GM23248 (cell line): Measurements from ENCODE around the gene CDK14. TPM values are rescaled to one million over a fixed set of nuclear protein-coding genes. Genes with fewer than 3 reads are reported as not detected.
A peak's percentile ranks its signal among the peaks of the same experiment; 100 is the strongest.
"Not testable (repeated sequence)": the region's sequence is repeated elsewhere in the genome, so short reads cannot be mapped to it uniquely, and the experiment has no call there.

Source experiments
- DNase-seq: peaks from one replicate; pipeline ENCODE4 v3.0.0-alpha.2; 2015
- H2AFZ ChIP-seq: fragments of 200-600 bp; sonication (generic); 2 replicates; pipeline ENCODE4 v1.6.1; 2016; ENCODE audit warnings: antibody characterized with exemption
- H3F3A ChIP-seq: fragments of 200-600 bp; sonication (generic); 2 replicates; pipeline ENCODE4 v1.6.1; 2016; ENCODE audit warnings: mild to moderate bottlenecking, antibody characterized with exemption, mixed run types; ENCODE audit not compliant: insufficient read depth
- H3K27ac ChIP-seq: fragments of 200-600 bp; sonication (generic); 2 replicates; pipeline ENCODE4 v1.5.1; 2016; ENCODE audit warnings: mild to moderate bottlenecking
- H3K27me3 ChIP-seq: fragments of 200-600 bp; sonication (generic); replicated peaks from 2 replicates; pipeline ENCODE4 v1.6.1; 2016; ENCODE audit warnings: mild to moderate bottlenecking; ENCODE audit not compliant: insufficient read depth
- H3K36me3 ChIP-seq: fragments of 200-600 bp; sonication (generic); 2 replicates; pipeline ENCODE4 v1.6.1; 2016; ENCODE audit warnings: low read depth, mild to moderate bottlenecking
- H3K4me1 ChIP-seq: fragments of 200-600 bp; sonication (generic); 2 replicates; pipeline ENCODE4 v1.6.1; 2016; ENCODE audit warnings: mild to moderate bottlenecking; ENCODE audit not compliant: insufficient read depth
- H3K4me2 ChIP-seq: fragments of 200-600 bp; sonication (generic); one replicate; pipeline ENCODE4 v1.6.1; 2016; ENCODE audit warnings: mild to moderate bottlenecking; ENCODE audit not compliant: unreplicated experiment
- H3K4me3 ChIP-seq: fragments of 200-600 bp; sonication (generic); 2 replicates; pipeline ENCODE4 v1.5.1; 2016; ENCODE audit warnings: mild to moderate bottlenecking
- H3K79me2 ChIP-seq: fragments of 200-600 bp; sonication (generic); 2 replicates; pipeline ENCODE4 v1.6.1; 2016; ENCODE audit warnings: mild to moderate bottlenecking; ENCODE audit not compliant: insufficient read depth
- H3K9ac ChIP-seq: fragments of 200-600 bp; sonication (generic); 2 replicates; pipeline ENCODE4 v1.6.1; 2016; ENCODE audit warnings: mild to moderate bottlenecking
- H3K9me2 ChIP-seq: fragments of 200-600 bp; sonication (generic); 2 replicates; pipeline ENCODE4 v1.6.1; 2016; ENCODE audit warnings: mixed run types, mild to moderate bottlenecking, moderate library complexity; ENCODE audit not compliant: insufficient read depth
- H3K9me3 ChIP-seq: fragments of 200-600 bp; sonication (generic); one replicate; pipeline ENCODE4 v1.6.1; 2017; ENCODE audit warnings: low read depth
- H4K20me1 ChIP-seq: fragments of 200-600 bp; sonication (generic); 2 replicates; pipeline ENCODE4 v1.6.0; 2016; ENCODE audit not compliant: insufficient read depth
- EZH2 ChIP-seq: fragments of 200-600 bp; sonication (generic); IDR thresholded peaks from 2 replicates; pipeline ENCODE4 v1.6.1; 2018; ENCODE audit warnings: antibody characterized with exemption, mild to moderate bottlenecking; ENCODE audit not compliant: insufficient read depth, poor library complexity, severe bottlenecking
- EZH2phosphoT487 ChIP-seq: fragments of 200-600 bp; sonication (generic); IDR thresholded peaks from 2 replicates; pipeline ENCODE4 v1.6.1; 2018; ENCODE audit warnings: antibody characterized with exemption, moderate library complexity, mild to moderate bottlenecking, low read depth; ENCODE audit not compliant: insufficient read depth
- WGBS, 2 experiments: methylation state at CpG; one replicate each; pipeline ENCODE4 v1.1.6; 2015 to 2017; ENCODE audit warnings: low lambda C conversion rate in 2 of 2, low coverage in 1 of 2; ENCODE audit errors: missing lambda C conversion rate in 2 of 2; 5-methylcytosine and 5-hydroxymethylcytosine counted together
- in situ Hi-C: fragments of 300-500 bp; cut with MboI; formaldehyde crosslinking; loops from 2 replicates; pipeline ENCODE4 v1.15.0; 2020
- polyA plus RNA-seq: library from polyadenylated mRNA; unstranded; fragments of >200 nt; fragmentation: Nextera tagmentation; extraction: Ambion mirVana; gene quantifications from 2 replicates; pipeline ENCODE4 v1.2.1, GENCODE V29; 2016
- total RNA-seq: library from RNA; depleted of rRNA; stranded (reverse); fragments of >200 nt; shearing (Covaris generic); gene quantifications from 2 replicates; pipeline ENCODE4 v1.2.3, GENCODE V29; 2014

The CDK14 gene
- total and polyA plus RNA-seq, 2 experiments from 2014 or later, result 19.9 to 21.2 TPM

DNA sequence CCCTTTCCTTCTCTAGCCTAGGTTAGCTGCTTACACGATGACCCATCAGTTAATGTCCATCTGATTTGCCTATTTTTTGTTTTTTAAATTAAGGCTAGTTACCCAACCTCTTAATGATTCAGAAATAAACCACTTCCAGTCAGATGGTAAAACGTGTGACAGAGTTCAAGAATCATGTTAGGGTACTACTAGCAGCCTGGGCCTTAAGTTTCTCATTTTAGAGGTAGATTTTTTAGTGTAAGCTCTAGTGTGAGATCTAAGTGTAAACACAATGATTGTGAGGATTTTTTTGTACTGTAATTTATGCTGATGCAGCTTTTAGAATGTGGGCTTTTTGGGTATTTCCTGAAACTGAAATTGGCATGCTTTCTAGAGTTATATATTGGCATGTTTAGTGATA lies 130.0 kb downstream of the CDK14 start:
- peak; percentile 73 for DNase-seq
- Histone ChIP-seq H3F3A (peaks cover 44% of the 10 kb centered on the region), H3K4me1 (peaks cover 56% of the 10 kb centered on the region), H3K36me3 (no peaks in the 10 kb centered on the region; the same call in none of the 2 replicates), H3K4me3 (peak overlapping the region; percentile 25), H3K9me3 (no peaks in the 10 kb centered on the region), H3K79me2 (peaks cover 81% of the 10 kb centered on the region), H3K9me2 (no peaks in the 10 kb centered on the region), H3K27ac (peak overlapping the region; percentile 71), H3K9ac (peak overlapping the region; percentile 31), H4K20me1 (no peaks in the 10 kb centered on the region), H3K27me3 (no peaks in the 10 kb centered on the region), H3K4me2 (peak overlapping the region; percentile 63), H2AFZ (peak overlapping the region; percentile 16; the same call in 1 of the 2 replicates)
- in situ Hi-C loops, result no loop called here
- TF ChIP-seq EZH2phosphoT487 (no peak), EZH2 (no peak)
- WGBS, 2 experiments, result 2% methylated on average over 2 of the region's 2 CpGs

DNA sequence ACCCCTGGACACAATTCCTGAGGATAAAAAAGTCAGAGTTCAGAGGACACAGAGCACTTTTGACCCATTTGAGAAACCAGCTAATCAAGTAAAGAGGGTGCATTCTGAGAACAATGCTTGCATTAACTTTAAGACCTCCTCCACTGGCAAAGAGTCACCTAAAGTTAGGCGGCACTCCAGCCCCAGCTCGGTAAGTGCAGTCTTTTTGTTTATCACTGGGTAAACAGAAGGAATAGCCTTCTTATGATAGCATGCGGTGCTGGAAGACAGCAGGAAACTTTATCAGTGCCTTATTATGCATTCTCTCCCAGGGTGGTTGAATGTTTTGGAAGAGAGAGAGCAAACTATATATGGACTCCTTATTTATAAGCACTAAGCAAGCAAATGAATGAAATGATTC lies 130.5 kb downstream of the CDK14 start:
- H3K36me3 ChIP-seq, result no peaks in the 10 kb centered on the region; the same call in none of the 2 replicates
- H3K4me3 ChIP-seq, result peak overlapping the region; percentile 25
- peak; percentile 52 for DNase-seq
- 45 to 47% methylated on average over 3 of the region's 3 CpGs for WGBS, 2 experiments
- H4K20me1 ChIP-seq, result no peaks in the 10 kb centered on the region
- peak overlapping the region; percentile 71 for H3K27ac ChIP-seq
- H3K4me2 ChIP-seq, result peak overlapping the region; percentile 63
- H3K27me3 ChIP-seq, result no peaks in the 10 kb centered on the region
- no peaks in the 10 kb centered on the region for H3K9me2 ChIP-seq
- peaks cover 51% of the 10 kb centered on the region for H3K4me1 ChIP-seq
- TF ChIP-seq EZH2, result no peak
- TF ChIP-seq EZH2phosphoT487, result no peak
- H2AFZ ChIP-seq, result 0 out of 2 replicates have a peak overlapping the region, but pooled peaks have one; percentile 16
- peak overlapping the region; percentile 31; the same call in 1 of the 2 replicates for H3K9ac ChIP-seq
- peaks cover 39% of the 10 kb centered on the region for H3F3A ChIP-seq
- H3K79me2 ChIP-seq, result peaks cover 84% of the 10 kb centered on the region
- H3K9me3 ChIP-seq, result no peaks in the 10 kb centered on the region
- in situ Hi-C loops, result no loop called here

DNA sequence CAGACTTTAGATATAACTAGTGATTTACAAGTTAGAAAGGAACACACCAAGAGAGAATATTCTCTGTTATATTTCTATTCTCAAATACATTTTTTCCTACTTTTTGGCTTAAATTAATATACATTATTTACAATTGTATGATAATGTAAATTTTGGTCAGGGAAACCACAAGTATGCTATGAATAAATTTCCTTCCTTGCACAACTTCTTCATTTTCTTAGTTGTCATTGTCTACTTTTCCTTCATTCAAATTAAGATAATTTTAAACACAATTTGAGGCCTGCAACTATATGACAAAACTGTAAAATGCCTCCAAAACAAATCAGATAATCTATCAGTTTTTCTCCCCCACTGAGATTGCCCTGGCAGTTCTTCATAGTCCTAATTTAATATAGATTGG lies 131.3 kb downstream of the CDK14 start:
- H3K27me3 ChIP-seq, result no peaks in the 10 kb centered on the region
- in situ Hi-C loops, result no loop called here
- peaks cover 47% of the 10 kb centered on the region for H3K4me1 ChIP-seq
- H4K20me1 ChIP-seq, result no peaks in the 10 kb centered on the region
- TF ChIP-seq EZH2, result no peak
- TF ChIP-seq EZH2phosphoT487, result no peak
- H3K4me2 ChIP-seq, result peak overlapping the region; percentile 35
- H2AFZ ChIP-seq, result no peak overlapping the region
- H3F3A ChIP-seq, result peaks cover 37% of the 10 kb centered on the region
- no peak overlapping the region for H3K9ac ChIP-seq
- H3K9me3 ChIP-seq, result no peaks in the 10 kb centered on the region
- peaks cover 84% of the 10 kb centered on the region for H3K79me2 ChIP-seq
- H3K27ac ChIP-seq, result peak overlapping the region; percentile 71; the same call in 1 of the 2 replicates
- H3K9me2 ChIP-seq, result no peaks in the 10 kb centered on the region
- no peak overlapping the region for H3K4me3 ChIP-seq
- DNase-seq, result no peak
- H3K36me3 ChIP-seq, result no peaks in the 10 kb centered on the region; the same call in none of the 2 replicates

GRCh38 chr7:90728568-90728967 lies 132.4 kb downstream of the CDK14 start:
- DNase-seq, result no peak
- Histone ChIP-seq H4K20me1 (no peaks in the 10 kb centered on the region), H3K79me2 (peaks cover 84% of the 10 kb centered on the region), H3K27me3 (no peaks in the 10 kb centered on the region), H3K4me3 (no peak overlapping the region), H3K4me1 (peaks cover 47% of the 10 kb centered on the region), H3K27ac (no peak overlapping the region), H3K9ac (no peak overlapping the region), H3F3A (peaks cover 37% of the 10 kb centered on the region), H2AFZ (no peak overlapping the region), H3K36me3 (no peaks in the 10 kb centered on the region; the same call in none of the 2 replicates), H3K4me2 (no peak overlapping the region), H3K9me3 (no peaks in the 10 kb centered on the region), H3K9me2 (no peaks in the 10 kb centered on the region)
- in situ Hi-C loops, result no loop called here
- 82 to 87% methylated on average over 2 of the region's 2 CpGs for WGBS, 2 experiments
- TF ChIP-seq EZH2 (no peak), EZH2phosphoT487 (no peak)

DNA sequence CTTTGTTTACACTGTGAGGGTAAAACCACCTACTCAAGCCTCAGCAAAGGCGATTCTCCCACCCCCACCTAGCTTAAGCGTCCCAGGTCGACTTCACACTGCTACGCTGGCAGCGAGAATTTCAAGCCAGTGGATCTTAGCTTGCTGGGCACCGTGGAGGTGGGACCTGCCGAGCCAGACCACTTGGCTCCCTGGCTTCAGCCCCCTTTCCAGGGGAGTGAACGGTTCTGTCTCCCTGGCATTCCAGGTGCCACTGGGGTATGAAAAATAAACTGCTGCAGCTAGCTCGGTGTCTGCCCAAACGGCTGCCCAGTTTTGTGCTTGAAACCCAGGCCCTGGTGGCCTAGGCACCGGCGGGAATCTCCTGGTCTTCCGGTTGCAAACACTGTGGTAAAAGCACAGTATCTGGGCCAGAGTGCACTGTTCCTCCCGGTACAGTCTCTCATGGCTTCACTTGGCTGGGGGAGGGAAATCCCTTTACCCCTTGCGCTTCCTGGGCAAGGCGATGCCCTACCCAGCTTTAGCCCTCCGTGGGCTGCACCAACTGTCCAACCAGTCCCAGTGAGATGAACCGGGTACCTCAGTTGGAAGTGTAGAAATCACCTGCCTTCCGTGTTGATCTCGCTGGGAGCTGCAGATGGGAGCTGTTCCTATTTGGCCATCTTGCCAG lies 139.6 kb downstream of the CDK14 start:
- H3K27me3 ChIP-seq, H2AFZ ChIP-seq, H3K36me3 ChIP-seq, H3K4me2 ChIP-seq, H3K4me1 ChIP-seq, H3K9me3 ChIP-seq, DNase-seq, H4K20me1 ChIP-seq, H3F3A ChIP-seq, H3K27ac ChIP-seq, H3K4me3 ChIP-seq, H3K9me2 ChIP-seq, in situ Hi-C loops, H3K9ac ChIP-seq: not testable (repeated sequence)
- peaks cover 95% of the 10 kb centered on the region for H3K79me2 ChIP-seq
- 94 to 96% methylated on average over 19 to 20 of the region's 20 CpGs for WGBS, 2 experiments
